AG09319 (cell line): ENCODE data around the gene SELENOM.

ENCODE experiments used
- DNase-seq: peaks from one replicate; pipeline ENCODE4 v3.0.0-alpha.2; 2010; ENCODE audit warnings: low read depth; ENCODE audit errors: extremely low read depth
- TF ChIP-seq, protein P1 (sequence below): IDR thresholded peaks from 2 replicates; pipeline ENCODE4 v1.5.1; 2011; ENCODE audit warnings: low read depth, mild to moderate bottlenecking, inconsistent platforms, low read length, moderate library complexity

SELENOM gene

DNA sequence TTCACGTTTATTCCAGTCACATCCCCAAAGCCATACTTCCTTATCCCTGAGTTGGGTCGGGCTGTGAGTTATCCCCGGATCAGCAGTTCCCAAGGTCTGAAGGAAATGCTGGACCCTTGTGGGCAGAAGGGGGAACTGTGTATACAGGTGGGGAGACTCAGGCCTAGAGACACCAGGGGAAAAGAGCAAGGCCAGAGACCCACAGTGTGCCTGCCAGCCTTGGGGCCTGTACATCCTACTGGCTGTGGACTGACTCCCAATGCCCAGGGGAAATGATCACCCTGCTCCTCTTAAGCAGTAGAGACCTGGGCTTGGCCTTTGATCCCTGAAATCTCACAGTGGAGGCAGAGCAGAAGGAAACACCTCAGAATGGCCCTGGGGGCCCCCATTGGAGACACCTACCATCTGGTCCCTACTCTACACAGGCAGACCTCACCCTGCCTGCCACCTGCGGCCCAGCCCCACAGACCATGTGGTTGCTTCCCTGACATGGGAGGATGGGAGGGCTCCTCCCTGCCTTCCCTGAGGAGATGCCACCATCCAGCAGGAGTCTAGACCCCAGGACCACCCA, 1.3 kb downstream of the SELENOM start:
- DNase-seq, result no peak
- TF ChIP-seq, protein P1, sequence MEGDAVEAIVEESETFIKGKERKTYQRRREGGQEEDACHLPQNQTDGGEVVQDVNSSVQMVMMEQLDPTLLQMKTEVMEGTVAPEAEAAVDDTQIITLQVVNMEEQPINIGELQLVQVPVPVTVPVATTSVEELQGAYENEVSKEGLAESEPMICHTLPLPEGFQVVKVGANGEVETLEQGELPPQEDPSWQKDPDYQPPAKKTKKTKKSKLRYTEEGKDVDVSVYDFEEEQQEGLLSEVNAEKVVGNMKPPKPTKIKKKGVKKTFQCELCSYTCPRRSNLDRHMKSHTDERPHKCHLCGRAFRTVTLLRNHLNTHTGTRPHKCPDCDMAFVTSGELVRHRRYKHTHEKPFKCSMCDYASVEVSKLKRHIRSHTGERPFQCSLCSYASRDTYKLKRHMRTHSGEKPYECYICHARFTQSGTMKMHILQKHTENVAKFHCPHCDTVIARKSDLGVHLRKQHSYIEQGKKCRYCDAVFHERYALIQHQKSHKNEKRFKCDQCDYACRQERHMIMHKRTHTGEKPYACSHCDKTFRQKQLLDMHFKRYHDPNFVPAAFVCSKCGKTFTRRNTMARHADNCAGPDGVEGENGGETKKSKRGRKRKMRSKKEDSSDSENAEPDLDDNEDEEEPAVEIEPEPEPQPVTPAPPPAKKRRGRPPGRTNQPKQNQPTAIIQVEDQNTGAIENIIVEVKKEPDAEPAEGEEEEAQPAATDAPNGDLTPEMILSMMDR, result peak; percentile 17

DNA sequence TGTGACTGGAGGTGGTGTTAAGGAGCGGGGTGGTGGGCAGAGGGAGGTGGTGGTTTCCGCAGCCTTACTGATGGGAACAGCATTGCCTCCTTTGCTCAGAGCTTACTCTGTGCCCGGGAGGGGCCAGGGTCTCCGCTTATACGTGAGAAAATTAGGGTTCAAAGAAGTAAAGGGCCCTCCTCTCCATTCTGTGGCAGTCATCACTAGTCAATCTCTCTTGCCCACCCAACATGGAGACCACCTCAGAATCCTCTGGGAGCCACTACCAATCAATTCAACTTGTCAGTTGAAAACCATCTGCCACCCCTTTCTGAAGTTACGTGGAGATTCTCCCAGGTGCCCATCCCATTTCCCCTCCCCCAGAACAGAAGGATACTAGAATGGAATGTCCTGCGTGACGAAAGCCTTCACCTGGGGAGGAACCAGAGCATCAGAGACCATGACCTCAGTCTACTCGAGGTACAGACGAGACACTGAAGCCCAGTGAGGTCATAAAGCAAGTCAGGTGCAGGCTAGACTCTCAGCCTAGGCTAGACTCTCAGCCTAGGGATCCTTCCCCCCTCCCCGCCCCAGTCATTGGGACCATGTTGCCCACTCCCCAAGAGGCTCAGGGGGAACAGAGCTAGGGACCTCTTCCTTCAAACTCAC, 2.0 kb downstream of the SELENOM start:
- DNase-seq, result no peak
- TF ChIP-seq, protein P1, result no peak

DNA sequence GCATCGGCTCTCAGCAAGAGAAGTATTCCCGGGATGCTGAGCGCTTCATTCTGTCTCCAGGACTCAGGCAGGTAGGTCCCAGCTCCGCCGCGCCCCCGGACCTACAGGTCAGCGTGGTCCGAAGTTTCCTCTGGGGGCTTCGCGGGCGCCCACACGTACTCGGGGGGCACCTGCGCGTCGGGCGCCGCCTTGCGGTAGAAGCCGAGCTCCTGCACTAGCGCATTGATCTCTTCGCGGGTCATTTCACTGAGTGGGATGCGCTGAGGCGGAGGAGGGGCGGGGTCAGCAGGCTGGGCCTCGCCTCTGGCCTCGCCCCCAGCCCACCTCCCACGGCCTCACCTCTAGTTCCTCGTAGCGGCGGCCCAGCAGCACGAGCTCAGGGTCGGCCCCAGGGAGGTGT, 2.5 kb downstream of the SELENOM start:
- no peak for DNase-seq
- TF ChIP-seq, protein P1, result peak; percentile 26

DNA sequence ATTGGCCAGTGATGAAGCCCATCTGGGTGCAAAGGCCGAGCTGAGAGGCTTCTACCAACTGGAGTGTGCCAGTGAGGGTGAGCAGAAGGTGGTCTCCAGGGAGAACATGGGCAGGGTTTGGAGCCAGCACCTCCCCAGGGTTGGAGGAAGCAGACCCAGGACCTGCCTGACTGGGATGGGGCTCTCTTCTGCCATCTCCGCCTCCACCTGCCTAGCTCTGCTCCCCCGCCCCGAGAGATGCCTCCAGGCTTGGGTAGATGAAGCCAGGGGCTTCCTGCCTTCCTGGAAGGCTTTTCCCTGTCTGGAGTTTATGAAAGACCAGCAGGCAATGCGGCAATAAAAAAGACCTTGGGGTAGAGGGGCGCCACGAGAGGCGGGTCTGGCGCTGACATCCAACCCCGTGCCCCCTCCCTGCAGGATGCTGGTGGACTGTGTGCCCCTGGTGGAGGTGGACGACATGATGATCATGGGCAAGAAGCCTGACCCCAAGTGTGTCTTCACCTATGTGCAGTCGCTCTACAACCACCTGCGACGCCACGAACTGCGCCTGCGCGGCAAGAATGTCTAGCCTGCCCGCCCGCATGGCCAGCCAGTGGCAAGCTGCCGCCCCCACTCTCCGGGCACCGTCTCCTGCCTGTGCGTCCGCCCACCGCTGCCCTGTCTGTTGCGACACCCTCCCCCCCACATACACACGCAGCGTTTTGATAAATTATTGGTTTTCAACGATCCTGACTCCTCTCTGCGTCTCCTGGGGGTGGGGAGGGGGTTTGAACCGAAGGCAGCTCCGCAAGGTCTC, 3.3 kb downstream of the SELENOM start:
- no peak for DNase-seq
- TF ChIP-seq, protein P1, result no peak

DNA sequence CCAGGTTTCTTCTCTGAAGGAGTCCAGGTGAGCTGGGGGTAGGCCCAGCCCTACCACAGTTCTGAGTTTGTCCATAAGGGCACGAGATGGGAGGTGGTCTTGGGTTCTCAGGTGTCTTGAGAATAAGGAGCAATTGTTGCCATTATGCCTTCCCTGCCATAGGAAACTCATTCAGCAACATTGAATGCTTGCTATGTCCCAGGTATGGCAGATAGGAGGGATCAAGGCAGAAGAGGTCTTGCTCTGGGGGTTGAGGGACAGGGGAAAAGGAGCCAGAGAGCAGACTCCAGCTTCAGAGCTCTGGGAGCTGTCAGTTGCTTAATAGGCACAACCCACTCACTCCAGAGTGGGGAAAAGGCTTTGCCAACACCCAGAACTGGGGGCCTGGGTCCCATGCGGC, 4.3 kb downstream of the SELENOM start:
- TF ChIP-seq, protein P1, result no peak
- no peak for DNase-seq

DNA sequence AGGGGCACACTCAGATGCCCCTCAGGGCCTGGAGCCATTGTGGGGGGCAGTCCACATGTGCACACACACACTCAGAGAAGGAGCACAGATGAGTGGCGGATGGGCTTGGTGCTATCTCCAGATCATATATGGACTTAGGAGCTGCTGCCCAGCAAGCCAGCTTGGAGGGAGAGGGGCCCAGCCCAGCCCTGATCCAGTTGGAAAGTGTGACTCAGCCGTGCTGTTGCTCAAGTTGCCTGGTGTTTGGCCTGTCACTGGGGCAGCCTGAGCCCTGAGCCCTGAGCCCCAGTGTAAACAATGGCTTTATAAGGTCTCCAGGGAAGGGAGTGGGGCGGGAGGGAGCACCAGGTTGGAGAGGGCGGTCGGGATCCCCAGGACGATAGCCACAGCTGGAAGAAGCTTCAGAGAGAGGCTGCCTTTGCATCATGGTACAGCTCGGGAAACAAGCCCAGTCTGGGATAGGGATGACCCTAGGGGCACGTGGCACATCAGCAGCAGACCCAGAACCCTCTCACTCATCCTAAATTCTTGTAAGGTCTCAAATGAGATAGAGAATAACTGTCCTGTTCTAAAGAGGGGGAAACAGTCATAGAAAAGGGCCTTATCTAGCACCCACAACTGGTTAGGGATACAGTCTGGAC, 4.8 kb downstream of the SELENOM start:
- DNase-seq, result peak; percentile 97
- TF ChIP-seq, protein P1, result no peak
